Stimulated activated CD4-positive, alpha-beta T cell treated with anti-CD3 and anti-CD28 coated beads, Interleukin-2, amount 100 ng/mL, for 48 hours (primary cell): ENCODE measurements around the gene HNRNPA1.
"Not testable (repeated sequence)": the region's sequence is repeated elsewhere in the genome, so short reads cannot be mapped to it uniquely, and the experiment has no call there.

Experiments used
- DNase-seq, 2 donors: peaks; one replicate each; pipeline ENCODE4 v3.0.0-alpha.2; 2020

Gene HNRNPA1

GRCh38 chr12:54277823-54278276 is 2.7 kb upstream of the HNRNPA1 start:
- no peak for DNase-seq

DNA sequence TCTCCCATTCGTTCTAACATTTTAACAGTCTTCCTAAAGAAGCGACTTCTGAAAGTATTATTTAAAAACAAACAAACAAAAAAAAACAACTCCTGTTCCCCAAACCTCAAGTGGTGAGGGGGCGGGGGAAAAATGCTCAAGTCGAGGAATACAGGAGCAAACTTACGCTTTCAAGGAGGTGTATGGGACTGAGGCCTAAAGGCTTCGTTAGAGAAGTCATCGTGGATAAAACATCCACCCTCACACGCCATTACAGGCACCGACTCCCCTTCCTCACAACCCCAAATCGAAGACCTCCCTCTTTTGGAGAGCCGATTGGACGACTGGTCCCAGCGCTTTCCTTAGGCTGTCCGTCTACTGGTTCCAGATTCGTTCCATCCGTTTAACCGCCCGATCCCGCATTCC is 1.3 kb upstream of the HNRNPA1 start:
- no peak for DNase-seq

DNA sequence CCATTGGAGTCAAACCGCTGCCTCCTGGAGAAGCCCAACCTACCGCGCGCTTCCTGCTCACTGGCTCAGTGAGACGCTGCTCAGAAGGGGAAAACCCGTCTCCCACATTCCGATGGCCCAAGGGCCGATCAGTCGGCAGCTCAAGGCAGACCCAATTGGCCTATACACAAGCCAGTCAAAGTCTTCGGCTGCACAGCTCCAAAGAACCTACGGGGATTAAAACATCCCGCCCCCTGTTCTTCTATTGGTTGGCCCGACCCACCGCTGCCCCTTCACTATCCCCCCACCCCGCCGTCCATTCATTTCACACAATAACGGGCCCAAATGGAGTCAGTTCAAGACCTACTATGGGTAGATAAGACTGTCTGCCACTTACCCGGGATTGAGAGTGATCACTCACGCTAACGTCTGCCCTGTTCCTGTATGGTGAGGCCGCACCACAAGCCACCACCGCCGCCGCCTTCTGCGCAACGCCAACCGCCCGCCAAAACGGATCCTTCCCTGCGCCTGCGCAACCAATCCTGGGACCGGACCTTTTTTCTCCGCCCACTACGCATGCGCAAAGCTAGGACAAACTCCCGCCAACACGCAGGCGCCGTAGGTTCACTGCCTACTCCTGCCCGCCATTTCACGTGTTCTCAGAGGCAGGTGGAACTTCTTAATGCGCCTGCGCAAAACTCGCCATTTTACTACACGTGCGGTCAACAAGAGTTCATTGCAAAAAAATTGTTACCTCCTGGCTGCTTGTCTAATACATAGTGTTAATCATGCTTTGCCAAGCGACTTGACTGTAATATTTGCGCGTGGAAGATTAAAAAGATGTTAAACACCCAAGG is 676 bp upstream of the HNRNPA1 start, which contains the start of gene CBX5:
TSS of gene CBX5 (minus strand) at position 491 of the 836 bp plus-strand sequence. CDS start 22,472 bp downstream, outside the sequence.
- peak; percentile 98 to 99 for DNase-seq

DNA sequence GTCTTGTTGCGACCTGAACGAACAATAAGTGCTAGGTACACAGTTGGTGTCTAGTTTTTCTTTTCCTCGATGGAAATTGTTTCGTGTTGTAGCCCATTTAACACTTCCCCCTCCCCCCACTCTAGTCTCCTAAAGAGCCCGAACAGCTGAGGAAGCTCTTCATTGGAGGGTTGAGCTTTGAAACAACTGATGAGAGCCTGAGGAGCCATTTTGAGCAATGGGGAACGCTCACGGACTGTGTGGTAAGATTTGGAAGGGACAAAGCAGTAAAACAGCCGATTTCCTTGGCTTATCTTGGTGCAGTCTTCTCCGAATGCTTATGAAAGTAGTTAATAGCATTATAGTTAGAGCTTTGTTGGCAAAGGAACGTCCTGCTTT is 724 bp downstream of the HNRNPA1 start:
- DNase-seq: not testable (repeated sequence)

DNA sequence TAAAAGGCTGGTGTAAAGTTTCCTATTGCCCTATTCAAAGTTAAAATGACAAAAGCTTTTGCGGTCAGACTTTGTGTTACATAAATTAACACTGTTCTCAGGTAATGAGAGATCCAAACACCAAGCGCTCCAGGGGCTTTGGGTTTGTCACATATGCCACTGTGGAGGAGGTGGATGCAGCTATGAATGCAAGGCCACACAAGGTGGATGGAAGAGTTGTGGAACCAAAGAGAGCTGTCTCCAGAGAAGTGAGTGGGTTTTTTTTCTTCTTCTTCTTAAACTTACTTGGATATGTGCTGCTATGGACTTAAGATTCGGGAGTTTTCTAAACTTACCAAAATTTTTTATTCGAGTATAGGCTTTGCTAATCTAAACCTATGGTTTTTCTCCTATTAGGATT is 1.2 kb downstream of the HNRNPA1 start:
- DNase-seq: not testable (repeated sequence)

DNA sequence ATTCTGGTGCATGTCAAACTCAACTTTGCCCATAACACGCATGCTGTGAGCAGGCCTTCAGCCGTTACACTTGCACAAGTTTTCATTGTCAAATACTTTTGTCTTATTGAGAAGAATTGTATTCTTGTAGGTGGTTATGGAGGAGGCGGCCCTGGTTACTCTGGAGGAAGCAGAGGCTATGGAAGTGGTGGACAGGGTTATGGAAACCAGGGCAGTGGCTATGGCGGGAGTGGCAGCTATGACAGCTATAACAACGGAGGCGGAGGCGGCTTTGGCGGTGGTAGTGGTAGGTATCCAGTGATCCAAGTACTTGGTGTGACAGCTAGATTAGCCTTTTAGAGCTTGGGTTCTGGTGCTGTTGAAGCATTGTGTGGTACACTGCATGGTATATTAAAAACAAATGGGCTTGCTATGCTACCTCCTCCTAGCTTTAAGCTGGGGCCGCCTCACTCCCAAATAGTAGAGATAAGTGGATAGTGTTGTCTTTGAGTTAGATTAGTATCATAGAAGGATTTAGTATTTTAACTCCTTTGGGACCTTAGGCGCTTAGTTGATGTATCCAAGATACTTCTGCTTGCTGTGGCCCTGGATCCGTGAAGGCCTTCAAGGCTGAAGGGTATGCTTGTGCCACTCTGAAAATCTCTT is 2.5 kb downstream of the HNRNPA1 start:
- no peak for DNase-seq

DNA sequence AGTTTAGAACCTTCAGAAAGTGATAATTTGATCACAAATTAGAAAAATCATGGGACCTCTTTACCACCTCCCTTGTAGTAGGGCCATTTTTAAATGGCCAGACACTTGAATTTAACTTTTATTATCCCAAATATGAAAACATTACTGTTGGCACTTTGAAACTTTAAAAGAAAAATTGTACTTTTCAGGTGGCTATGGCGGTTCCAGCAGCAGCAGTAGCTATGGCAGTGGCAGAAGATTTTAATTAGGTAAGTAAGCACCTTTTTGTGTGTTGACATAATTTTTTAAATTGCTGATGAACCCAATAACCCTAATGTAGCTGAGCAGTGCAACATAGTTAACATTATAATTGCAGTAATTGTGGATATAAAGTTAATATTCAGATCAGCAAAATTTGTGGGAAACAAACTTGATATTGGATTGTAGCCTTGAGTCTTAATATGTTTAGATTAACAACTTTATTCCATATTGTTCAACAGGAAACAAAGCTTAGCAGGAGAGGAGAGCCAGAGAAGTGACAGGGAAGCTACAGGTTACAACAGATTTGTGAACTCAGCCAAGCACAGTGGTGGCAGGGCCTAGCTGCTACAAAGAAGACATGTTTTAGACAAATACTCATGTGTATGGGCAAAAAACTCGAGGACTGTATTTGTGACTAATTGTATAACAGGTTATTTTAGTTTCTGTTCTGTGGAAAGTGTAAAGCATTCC is 3.7 kb downstream of the HNRNPA1 start:
- not testable (repeated sequence) for DNase-seq

DNA sequence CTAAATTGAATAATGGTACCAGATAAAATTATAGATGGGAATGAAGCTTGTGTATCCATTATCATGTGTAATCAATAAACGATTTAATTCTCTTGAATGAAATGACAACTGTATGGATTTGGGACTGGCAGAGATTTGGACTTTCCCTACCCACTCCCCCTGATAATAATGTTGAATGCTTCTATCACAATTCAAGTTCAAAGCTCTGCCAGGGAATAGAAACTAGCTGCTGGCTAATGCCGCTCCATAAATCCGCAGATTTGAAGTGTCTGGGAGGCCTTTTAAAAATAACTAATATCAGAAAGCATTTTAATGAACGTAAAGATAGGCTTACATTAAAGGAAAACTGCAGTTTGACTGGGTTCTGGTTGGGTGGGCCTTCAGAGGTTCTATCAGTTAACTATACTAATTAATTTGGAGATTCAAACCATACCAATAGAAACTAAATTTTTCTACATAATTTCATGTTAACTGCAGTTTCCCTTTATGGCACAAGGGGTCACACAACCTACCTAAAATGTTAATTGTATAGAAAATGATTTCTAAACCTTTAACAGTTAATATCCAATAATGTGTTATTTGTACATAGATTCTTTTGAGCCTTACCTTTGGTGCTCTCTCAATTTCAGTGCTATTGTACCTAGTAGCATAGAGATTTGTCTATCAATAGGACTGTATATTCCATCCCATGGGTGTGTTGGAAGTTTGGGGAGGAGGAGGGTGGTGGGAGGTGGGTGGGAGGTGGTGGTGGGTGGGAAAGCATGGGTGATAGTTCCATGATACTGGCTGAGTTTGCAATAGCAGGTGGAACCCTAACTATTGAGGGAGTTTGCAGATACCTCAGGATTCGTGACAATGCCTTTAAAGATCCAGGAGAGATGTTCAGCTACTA is 4.9 kb downstream of the HNRNPA1 start:
- no peak for DNase-seq

- DNase-seq: no peak
Observed at GRCh38 chr12:54286042-54287030, 5.8 kb downstream of the HNRNPA1 start.

GRCh38 chr12:54287261-54288157 is 7.0 kb downstream of the HNRNPA1 start:
- DNase-seq: no peak

- DNase-seq: no peak
Observed at GRCh38 chr12:54292083-54292930, 11.8 kb downstream of the HNRNPA1 start.

GRCh38 chr12:54292931-54293241 is 12.4 kb downstream of the HNRNPA1 start:
- DNase-seq: no peak

DNA sequence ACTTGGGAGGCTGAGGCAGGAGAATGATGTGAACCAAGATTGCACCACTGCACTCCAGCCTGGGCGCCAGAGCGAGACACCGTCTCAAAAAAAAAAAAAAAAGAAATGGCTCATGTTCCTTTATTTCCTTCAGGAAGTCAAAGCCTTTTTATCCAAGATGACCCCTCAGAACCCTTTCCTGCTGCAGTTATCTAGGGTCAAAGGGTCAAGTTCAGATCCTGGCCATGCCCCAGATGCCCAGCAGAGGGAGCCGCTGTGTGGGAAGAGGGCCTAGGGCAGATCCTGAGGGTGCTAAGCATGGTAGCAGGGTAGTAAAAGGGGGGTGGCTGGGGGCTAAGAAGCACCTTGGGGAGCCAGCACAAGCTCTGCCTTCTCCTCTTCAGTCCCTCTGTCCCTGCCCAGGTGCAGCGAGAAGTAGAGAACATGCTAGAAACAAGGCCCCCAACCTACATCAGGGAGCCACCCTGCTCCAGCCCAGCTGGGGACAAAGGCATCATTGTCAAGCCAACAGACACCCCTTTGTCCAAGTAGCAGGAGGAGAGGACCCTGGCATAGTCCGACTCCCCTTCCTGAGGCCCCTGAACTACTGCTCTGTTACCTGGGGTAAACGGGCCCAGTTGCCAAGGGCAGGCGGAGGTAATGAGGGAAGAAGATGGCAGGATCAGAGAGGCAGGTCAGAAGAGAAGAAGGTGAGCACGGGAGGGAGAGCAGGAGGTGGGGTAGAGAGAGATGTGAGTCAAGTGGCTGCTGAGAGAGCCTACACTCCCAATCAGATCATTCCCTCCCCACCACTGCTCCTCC is 13.8 kb downstream of the HNRNPA1 start:
- DNase-seq: peak; percentile 65 to 70

- DNase-seq: no peak
Observed at GRCh38 chr12:54294953-54295566, 14.5 kb downstream of the HNRNPA1 start.

DNA sequence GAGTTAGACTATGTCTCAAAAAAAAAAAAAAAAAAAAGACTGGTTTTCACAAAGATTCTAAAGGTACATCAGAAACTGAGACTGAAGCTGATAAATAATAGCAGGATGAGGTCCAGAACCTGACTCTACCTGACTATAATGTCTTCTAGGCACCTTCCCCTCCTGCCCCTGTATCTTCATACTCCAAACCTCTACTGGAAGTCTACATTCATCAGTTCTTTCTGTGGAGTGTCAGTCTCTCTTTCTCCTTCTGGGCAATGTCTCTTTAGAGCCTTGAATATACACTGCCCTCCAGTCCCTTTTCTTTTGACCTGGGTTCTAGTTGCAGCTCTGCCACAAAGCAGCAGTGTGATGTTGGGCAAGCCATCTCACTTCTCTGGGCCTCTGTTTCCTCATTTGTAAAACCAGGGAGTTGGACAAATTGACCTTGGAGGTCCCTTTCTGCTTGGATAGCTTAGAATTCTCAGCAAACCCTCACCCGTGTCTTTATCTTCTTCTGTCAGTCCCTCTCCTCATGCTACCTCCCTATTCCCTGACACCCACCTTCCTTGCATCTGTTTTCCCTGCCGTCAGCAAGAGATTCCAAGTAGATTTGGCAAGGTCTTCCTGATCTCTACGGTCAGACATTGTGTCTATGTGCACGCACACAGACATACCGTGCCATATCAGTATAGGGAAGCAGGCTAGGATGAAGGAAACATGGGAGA is 16.0 kb downstream of the HNRNPA1 start:
- no peak for DNase-seq

DNA sequence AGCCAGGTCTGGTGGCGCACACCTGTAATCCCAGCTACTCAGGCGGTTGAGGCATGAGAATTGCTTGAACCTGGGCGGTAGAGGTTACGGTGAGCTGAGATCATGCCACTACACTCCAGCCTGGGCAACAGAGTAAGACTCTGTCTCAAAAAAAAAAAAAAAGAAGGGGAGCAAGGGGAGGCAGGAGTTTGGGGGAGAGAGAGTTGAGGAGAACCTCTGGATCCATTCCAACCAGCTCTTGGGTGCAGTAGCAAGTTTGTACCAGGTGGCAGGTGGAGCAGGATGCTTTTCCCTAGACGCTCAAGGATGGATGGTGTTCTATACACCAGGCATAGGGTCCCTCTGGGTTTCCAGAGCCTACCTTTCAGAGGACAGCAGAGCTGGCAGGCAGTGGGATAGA is 18.4 kb downstream of the HNRNPA1 start:
- DNase-seq: no peak

DNA sequence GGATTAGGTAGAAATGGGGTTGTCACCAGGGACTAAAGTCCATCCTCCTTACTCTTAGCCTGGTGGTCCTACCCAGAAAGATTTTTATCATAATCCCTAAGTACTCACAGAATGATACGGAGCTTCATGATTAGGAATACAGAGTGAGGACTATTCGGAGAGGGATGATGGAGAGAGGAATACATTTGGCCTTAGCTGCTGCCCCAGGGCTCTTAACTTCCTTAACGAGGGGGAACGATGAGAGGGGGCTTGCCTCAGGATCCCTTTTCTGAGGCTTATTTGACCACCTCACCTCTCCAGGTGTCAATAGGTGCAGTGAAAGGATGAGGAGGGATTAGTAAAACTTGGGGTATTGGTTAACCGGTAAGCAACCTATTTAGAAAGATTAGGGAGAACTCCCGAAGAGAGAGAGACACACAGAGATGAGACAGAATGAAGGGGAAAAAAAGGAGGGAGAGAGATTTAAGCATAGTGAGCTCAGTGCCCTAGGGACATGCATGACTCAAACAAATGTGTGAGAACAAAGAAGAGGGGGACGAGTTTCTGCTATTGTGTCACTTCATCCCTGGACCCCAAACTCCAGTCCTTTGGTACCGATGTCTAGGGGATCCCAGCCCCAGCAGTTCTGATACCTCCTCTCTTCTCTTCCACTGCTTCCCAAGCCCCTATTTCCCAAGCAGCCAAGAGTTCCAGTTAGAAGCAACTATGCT is 19.1 kb downstream of the HNRNPA1 start:
- no peak for DNase-seq
